HepG2 (cell line): Measurements from ENCODE around the gene PAK1. TPM values are rescaled to one million over a fixed set of nuclear protein-coding genes. Genes with fewer than 3 reads are reported as not detected.

Experiments
- ATAC-seq: fragments of 200-7000 bp; cut with Tn5 transposase; 3 replicates; pipeline ENCODE4 v1.9.1; 2020; ENCODE audit warnings: mild to moderate bottlenecking, moderate library complexity
- BruUV-seq: library from RNA; stranded (reverse); fragments of 400-500 nt; replicated peaks from 2 replicates; lab custom pipeline; 2021; lab: Mats Ljungman, UMichigan
- CTCF ChIA-PET: fragments of 300-600 bp; formaldehyde crosslinking; extraction: SDS; loops from one replicate; lab custom pipeline; 2021; ENCODE audit warnings: low total read pairs, inconsistent platforms, low intra/inter-chr PET ratio; lab: Yijun Ruan, JAX
- POLR2A ChIA-PET: fragments of 350-600 bp; sonication (Branson Sonifier 250); formaldehyde crosslinking; loops from one replicate; lab custom pipeline; 2020; ENCODE audit warnings: antibody characterized with exemption, inconsistent platforms; lab: Yijun Ruan, JAX
- DNase-seq: peaks from one replicate; pipeline ENCODE4 v3.0.0-alpha.2; 2015; ENCODE audit warnings: low spot score
- FAIRE-seq: peaks from 3 replicates; lab custom pipeline; 2011; peaks lifted over from hg19 to GRCh38; lab: Jason Lieb, UNC
- H2AFZ ChIP-seq: one replicate; pipeline ENCODE4 v1.6.1; 2011; ENCODE audit warnings: low read length, inconsistent platforms
- H3K27ac ChIP-seq: fragments of 300-600 bp; 3 replicates; pipeline ENCODE4 v1.8.0; 2011; ENCODE audit warnings: mixed run types, mild to moderate bottlenecking, mixed read lengths, low read length, inconsistent platforms; ENCODE audit not compliant: insufficient read depth; ENCODE audit errors: extremely low read length
- H3K27me3 ChIP-seq, 2 experiments: fragments of 200-600 bp in 1 of 2; 2 replicates in 1 of 2; 3 replicates in 1 of 2; pipeline versions ENCODE4 v1.6.0 to v1.8.0; 2011; ENCODE audit warnings: low read length in 2 of 2, mild to moderate bottlenecking in 2 of 2, moderate library complexity in 2 of 2, inconsistent platforms in 1 of 2; ENCODE audit not compliant: insufficient read depth in 2 of 2, control insufficient read depth in 1 of 2
- H3K36me3 ChIP-seq, 2 experiments: fragments of 200-600 bp in 1 of 2; replicated peaks in 1 of 2; 2 replicates in 1 of 2; 3 replicates in 1 of 2; pipeline versions ENCODE4 v1.5.1 to v1.8.0; 2011; ENCODE audit warnings: low read length in 2 of 2, inconsistent platforms in 1 of 2; ENCODE audit not compliant: insufficient read depth in 2 of 2, control insufficient read depth in 1 of 2
- H3K4me1 ChIP-seq: 2 replicates; pipeline ENCODE4 v1.5.1; 2012; ENCODE audit warnings: low read length, inconsistent platforms; ENCODE audit not compliant: insufficient read depth
- H3K4me2 ChIP-seq: 2 replicates; pipeline ENCODE4 v1.6.0; 2011; ENCODE audit warnings: low read depth, low read length, inconsistent platforms
- H3K4me3 ChIP-seq, 3 experiments: fragments of 200-600 bp in 1 of 3; sonication (generic), shearing (Covaris generic) in 1 of 3; replicated peaks in 1 of 3; 2 replicates each; pipeline ENCODE4 v1.5.1; 2011 to 2016; ENCODE audit warnings: low read length in 3 of 3, inconsistent platforms in 2 of 3, low read depth in 2 of 3, mild to moderate bottlenecking in 2 of 3, control low read depth in 1 of 3, mixed read lengths in 1 of 3; ENCODE audit not compliant: insufficient read depth in 1 of 3
- H3K79me2 ChIP-seq: one replicate; pipeline ENCODE4 v1.6.1; 2011; ENCODE audit warnings: low read length, inconsistent platforms; ENCODE audit not compliant: insufficient read depth
- H3K9ac ChIP-seq: 2 replicates; pipeline ENCODE4 v1.6.0; 2011; ENCODE audit warnings: mild to moderate bottlenecking, low read depth, low read length, inconsistent platforms; ENCODE audit not compliant: insufficient read depth
- H3K9me3 ChIP-seq: 2 replicates; pipeline ENCODE4 v1.5.1; 2012; ENCODE audit warnings: mild to moderate bottlenecking, low read length
- H4K20me1 ChIP-seq: 2 replicates; pipeline ENCODE4 v1.6.0; 2011; ENCODE audit warnings: inconsistent platforms, mild to moderate bottlenecking, low read length, moderate library complexity; ENCODE audit not compliant: insufficient read depth
- DRAP1 ChIP-seq: IDR thresholded peaks from 2 replicates; pipeline ENCODE4 v1.6.1; 2016; ENCODE audit warnings: missing genetic modification reagents, missing compliant biosample characterization
- ELK4 ChIP-seq: sonication (generic); formaldehyde crosslinking; IDR thresholded peaks from 2 replicates; pipeline ENCODE4 v1.9.0; 2021; ENCODE audit warnings: missing genetic modification reagents, borderline replicate concordance
- GMEB1 ChIP-seq: sonication (generic); formaldehyde crosslinking; IDR thresholded peaks from 2 replicates; pipeline ENCODE4 v1.5.1; 2020; ENCODE audit warnings: missing genetic modification reagents, mild to moderate bottlenecking, borderline replicate concordance
- HNF4A ChIP-seq: sonication (generic); formaldehyde crosslinking; IDR thresholded peaks from 2 replicates; pipeline ENCODE4 v1.4.0; 2020; ENCODE audit warnings: missing genetic modification reagents
- SP1 ChIP-seq, 2 experiments: fragments of 450-650 bp in 1 of 2; sonication (generic) in 1 of 2; formaldehyde crosslinking in 1 of 2; IDR thresholded peaks; 2 replicates each; pipeline versions ENCODE4 v1.4.0 to v1.6.1; 2016 to 2020; ENCODE audit warnings: missing genetic modification reagents in 1 of 2
- ZNF225 ChIP-seq: sonication (generic); formaldehyde crosslinking; IDR thresholded peaks from 2 replicates; pipeline ENCODE4 v1.4.0; 2020; ENCODE audit warnings: mild to moderate bottlenecking, missing genetic modification reagents
- ZNF281 ChIP-seq: sonication (generic); formaldehyde crosslinking; IDR thresholded peaks from 2 replicates; pipeline ENCODE4 v1.4.0; 2020; ENCODE audit warnings: missing genetic modification reagents, borderline replicate concordance
- ZNF878 ChIP-seq: sonication (generic); formaldehyde crosslinking; IDR thresholded peaks from 2 replicates; pipeline ENCODE4 v1.8.1; 2023; ENCODE audit warnings: mild to moderate bottlenecking, missing genetic modification reagents, moderate library complexity
- WGBS: methylation state at CpG from one replicate; pipeline ENCODE4 v1.1.6; 2017; ENCODE audit warnings: low lambda C conversion rate; 5-methylcytosine and 5-hydroxymethylcytosine counted together
- in situ Hi-C: cut with HindIII; loops from 2 replicates; pipeline ENCODE4 v1.10.0; 2017; ENCODE audit warnings: low pct_unique_long_range_greater_than_20kb; ENCODE audit not compliant: extremely low pct_ligation_motif_present
- intact Hi-C: fragments of 100-400 bp; cut with micrococcal nuclease; formaldehyde crosslinking; loops from one replicate; pipeline ENCODE4 v1.10.0; 2022; ENCODE audit not compliant: unreplicated experiment
- polyA plus RNA-seq, 8 experiments: library from polyadenylated mRNA; depleted of rRNA in 3 of 8; stranded (reverse) in 7 of 8; unstranded in 1 of 8; fragments of >200 nt; fragmentation: Illumina TruSeq in 4 of 8; extraction: Trizol in 4 of 8; gene quantifications; 2 replicates each; pipeline versions ENCODE4 v1.2.1 to v1.2.3, GENCODE V29; 2011 to 2016; ENCODE audit warnings: low read depth in 4 of 8, missing spikeins in 1 of 8, mixed read lengths in 1 of 8; ENCODE audit not compliant: insufficient read depth in 1 of 8
- total RNA-seq, 5 experiments: library from RNA; depleted of rRNA; stranded (reverse); fragments of >200 nt; fragmentation: Illumina TruSeq; extraction: Trizol; gene quantifications; 2 replicates each; pipeline ENCODE4 v1.2.3, GENCODE V29; 2016; ENCODE audit warnings: low read depth in 1 of 5
- TF ChIP-seq, protein P1 (sequence below): sonication (generic); formaldehyde crosslinking; IDR thresholded peaks from 2 replicates; pipeline ENCODE4 v1.4.0; 2020; ENCODE audit warnings: missing genetic modification reagents, borderline replicate concordance

Gene PAK1
- total and polyA plus RNA-seq, 2 of the 13 experiments (the other 11 are each of a cell fraction or from before 2014, with no cell fraction given) = 1.5 to 4.3 TPM

GRCh38 chr11:77421041-77421723, 52.7 kb downstream of the PAK1 start:
- Histone ChIP-seq H3K9ac (no peak overlapping the region), H3K36me3 (no peaks in the 10 kb centered on the region), H4K20me1 (no peaks in the 10 kb centered on the region), H3K27ac (no peak overlapping the region), H3K4me1 (no peaks in the 10 kb centered on the region), H3K79me2 (no peaks in the 10 kb centered on the region), H2AFZ (no peak overlapping the region), H3K9me3 (no peaks in the 10 kb centered on the region), H3K27me3 (no peaks in the 10 kb centered on the region), H3K4me2 (no peak overlapping the region), H3K4me3 (no peak overlapping the region)
- ATAC-seq (no peak), FAIRE-seq (no peak), DNase-seq (no peak)
- POLR2A ChIA-PET = no interaction called here
- in situ Hi-C loops (no loop called here), intact Hi-C loops (no loop called here)
- WGBS = 68% methylated on average over 2 of the region's 2 CpGs
- CTCF ChIA-PET = no interaction called here
- no TSS peak for BruUV-seq
- TF ChIP-seq GMEB1 (CRISPR knock-in tag) = no peak
- no peak for TF ChIP-seq SP1 (IDR thresholded peaks at IDR 0.05)
- TF ChIP-seq SP1 (CRISPR knock-in tag; IDR thresholded peaks at IDR 0.05) = no peak
- no peak for TF ChIP-seq HNF4A (CRISPR knock-in tag)
- no peak for TF ChIP-seq ELK4 (CRISPR knock-in tag)
- TF ChIP-seq ZNF878 (CRISPR knock-in tag) = no peak
- TF ChIP-seq DRAP1 (CRISPR knock-in tag) = no peak
- TF ChIP-seq ZNF281 (CRISPR knock-in tag) = no peak
- TF ChIP-seq, protein P1, sequence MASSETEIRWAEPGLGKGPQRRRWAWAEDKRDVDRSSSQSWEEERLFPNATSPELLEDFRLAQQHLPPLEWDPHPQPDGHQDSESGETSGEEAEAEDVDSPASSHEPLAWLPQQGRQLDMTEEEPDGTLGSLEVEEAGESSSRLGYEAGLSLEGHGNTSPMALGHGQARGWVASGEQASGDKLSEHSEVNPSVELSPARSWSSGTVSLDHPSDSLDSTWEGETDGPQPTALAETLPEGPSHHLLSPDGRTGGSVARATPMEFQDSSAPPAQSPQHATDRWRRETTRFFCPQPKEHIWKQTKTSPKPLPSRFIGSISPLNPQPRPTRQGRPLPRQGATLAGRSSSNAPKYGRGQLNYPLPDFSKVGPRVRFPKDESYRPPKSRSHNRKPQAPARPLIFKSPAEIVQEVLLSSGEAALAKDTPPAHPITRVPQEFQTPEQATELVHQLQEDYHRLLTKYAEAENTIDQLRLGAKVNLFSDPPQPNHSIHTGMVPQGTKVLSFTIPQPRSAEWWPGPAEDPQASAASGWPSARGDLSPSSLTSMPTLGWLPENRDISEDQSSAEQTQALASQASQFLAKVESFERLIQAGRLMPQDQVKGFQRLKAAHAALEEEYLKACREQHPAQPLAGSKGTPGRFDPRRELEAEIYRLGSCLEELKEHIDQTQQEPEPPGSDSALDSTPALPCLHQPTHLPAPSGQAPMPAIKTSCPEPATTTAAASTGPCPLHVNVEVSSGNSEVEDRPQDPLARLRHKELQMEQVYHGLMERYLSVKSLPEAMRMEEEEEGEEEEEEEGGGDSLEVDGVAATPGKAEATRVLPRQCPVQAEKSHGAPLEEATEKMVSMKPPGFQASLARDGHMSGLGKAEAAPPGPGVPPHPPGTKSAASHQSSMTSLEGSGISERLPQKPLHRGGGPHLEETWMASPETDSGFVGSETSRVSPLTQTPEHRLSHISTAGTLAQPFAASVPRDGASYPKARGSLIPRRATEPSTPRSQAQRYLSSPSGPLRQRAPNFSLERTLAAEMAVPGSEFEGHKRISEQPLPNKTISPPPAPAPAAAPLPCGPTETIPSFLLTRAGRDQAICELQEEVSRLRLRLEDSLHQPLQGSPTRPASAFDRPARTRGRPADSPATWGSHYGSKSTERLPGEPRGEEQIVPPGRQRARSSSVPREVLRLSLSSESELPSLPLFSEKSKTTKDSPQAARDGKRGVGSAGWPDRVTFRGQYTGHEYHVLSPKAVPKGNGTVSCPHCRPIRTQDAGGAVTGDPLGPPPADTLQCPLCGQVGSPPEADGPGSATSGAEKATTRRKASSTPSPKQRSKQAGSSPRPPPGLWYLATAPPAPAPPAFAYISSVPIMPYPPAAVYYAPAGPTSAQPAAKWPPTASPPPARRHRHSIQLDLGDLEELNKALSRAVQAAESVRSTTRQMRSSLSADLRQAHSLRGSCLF (CRISPR knock-in tag) = no peak
- TF ChIP-seq ZNF225 = no peak
